Ishikawa (cell line): ENCODE measurements around the gene TRERF1.

Experiments used
- CEBPB ChIP-seq: IDR thresholded peaks from 2 replicates; pipeline ENCODE4 v1.6.1; 2012
- CREB1 ChIP-seq: IDR thresholded peaks from 2 replicates; pipeline ENCODE4 v1.6.1; 2012; ENCODE audit warnings: low read depth
- EGR1 ChIP-seq: IDR thresholded peaks from 2 replicates; pipeline ENCODE4 v1.6.1; 2012
- EP300 ChIP-seq: IDR thresholded peaks from 2 replicates; pipeline ENCODE4 v1.6.1; 2012; ENCODE audit warnings: borderline replicate concordance
- FOXM1 ChIP-seq: IDR thresholded peaks from 2 replicates; pipeline ENCODE4 v1.6.1; 2012; ENCODE audit warnings: low read depth, borderline replicate concordance
- NFIC ChIP-seq: IDR thresholded peaks from 2 replicates; pipeline ENCODE4 v1.6.1; 2012
- RAD21 ChIP-seq: IDR thresholded peaks from 2 replicates; pipeline ENCODE4 v1.6.1; 2012; ENCODE audit warnings: low read depth
- REST ChIP-seq: IDR thresholded peaks from 2 replicates; pipeline ENCODE4 v1.6.1; 2012; ENCODE audit warnings: low read depth, mild to moderate bottlenecking
- TAF1 ChIP-seq: IDR thresholded peaks from 2 replicates; pipeline ENCODE4 v1.6.1; 2012; ENCODE audit warnings: low read depth, mild to moderate bottlenecking
- TCF12 ChIP-seq: IDR thresholded peaks from 2 replicates; pipeline ENCODE4 v1.6.1; 2012; ENCODE audit warnings: low read depth
- TEAD4 ChIP-seq: IDR thresholded peaks from 2 replicates; pipeline ENCODE4 v1.6.1; 2012
- YY1 ChIP-seq: IDR thresholded peaks from 2 replicates; pipeline ENCODE4 v1.6.1; 2012; ENCODE audit warnings: low read depth
- ZBTB7A ChIP-seq: IDR thresholded peaks from 2 replicates; pipeline ENCODE4 v1.6.1; 2012; ENCODE audit warnings: low read depth
- TF ChIP-seq, protein P1 (sequence below): IDR thresholded peaks from 2 replicates; pipeline ENCODE4 v1.6.1; 2012
- TF ChIP-seq, protein P2 (sequence below): IDR thresholded peaks from 2 replicates; pipeline ENCODE4 v1.6.1; 2012

Gene TRERF1

DNA sequence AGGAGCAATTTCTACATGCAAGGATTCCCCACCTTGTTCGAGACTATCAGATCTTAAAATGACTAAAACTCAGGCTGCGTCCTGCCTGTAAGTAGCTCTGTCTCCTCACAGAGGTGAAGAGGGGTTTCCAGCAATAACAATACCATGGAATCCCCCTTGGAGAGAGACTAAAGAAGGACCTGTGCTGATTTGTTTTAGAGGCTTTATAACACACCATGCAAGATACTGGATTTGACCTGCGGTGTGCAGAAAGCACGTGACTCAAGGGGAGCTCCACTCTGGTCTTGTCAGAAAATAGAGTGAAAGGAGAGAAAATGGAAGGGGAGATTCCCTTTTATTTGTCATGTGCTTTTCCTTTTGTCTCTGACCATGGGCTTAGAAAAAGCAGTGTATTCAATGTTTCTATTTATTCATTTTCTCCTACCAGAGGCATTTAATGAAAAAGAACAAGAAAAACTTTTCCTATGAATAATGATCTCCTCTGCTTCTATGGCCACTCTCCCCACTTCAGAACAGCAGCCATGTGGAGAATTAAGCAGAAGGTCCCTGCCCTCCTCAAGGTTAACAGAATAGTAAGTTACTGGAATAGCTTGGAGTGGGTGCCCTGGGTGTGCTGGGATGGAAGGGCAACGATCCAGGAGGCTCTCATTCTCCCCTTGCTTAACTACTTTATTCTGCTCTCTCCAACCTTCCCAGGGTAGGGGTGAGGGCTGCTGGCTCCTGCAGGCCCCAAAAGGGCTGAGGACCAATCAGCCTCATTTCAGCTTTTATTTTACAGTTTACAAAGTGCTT, 214.8 kb downstream of the TRERF1 start:
- TF ChIP-seq EGR1 (no peak), CEBPB (no peak), TCF12 (no peak), TEAD4 (no peak), CREB1 (no peak), YY1 (no peak)

DNA sequence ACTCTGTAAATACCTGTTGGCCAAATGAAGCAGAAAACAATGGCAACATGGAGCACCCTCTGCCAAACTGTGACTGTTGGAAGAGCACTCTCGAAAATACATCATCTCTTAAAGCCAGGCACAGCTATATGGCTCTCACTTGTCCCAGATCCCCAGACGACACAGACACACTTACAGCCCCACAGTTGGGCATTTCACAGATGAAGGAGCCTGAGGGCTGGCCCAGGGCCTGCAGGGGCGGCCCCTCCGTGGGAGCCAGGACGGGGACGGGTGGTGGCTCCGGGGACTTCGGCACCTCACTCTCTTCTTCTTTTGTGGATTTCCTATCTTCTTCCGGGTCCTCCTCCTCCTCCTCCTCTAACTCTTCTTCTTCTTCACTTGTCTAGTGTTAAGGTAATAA, 215.7 kb downstream of the TRERF1 start:
- TF ChIP-seq CEBPB, result no peak
- TF ChIP-seq ZBTB7A, result no peak
- no peak for TF ChIP-seq TCF12
- no peak for TF ChIP-seq EP300
- no peak for TF ChIP-seq FOXM1
- no peak for TF ChIP-seq CREB1
- no peak for TF ChIP-seq REST
- TF ChIP-seq, protein P1, sequence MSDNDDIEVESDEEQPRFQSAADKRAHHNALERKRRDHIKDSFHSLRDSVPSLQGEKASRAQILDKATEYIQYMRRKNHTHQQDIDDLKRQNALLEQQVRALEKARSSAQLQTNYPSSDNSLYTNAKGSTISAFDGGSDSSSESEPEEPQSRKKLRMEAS, result no peak
- TF ChIP-seq YY1, result no peak
- TF ChIP-seq EGR1, result no peak
- TF ChIP-seq TAF1, result no peak
- TF ChIP-seq, protein P2, sequence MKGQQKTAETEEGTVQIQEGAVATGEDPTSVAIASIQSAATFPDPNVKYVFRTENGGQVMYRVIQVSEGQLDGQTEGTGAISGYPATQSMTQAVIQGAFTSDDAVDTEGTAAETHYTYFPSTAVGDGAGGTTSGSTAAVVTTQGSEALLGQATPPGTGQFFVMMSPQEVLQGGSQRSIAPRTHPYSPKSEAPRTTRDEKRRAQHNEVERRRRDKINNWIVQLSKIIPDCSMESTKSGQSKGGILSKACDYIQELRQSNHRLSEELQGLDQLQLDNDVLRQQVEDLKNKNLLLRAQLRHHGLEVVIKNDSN, result no peak
- TF ChIP-seq NFIC, result no peak
- no peak for TF ChIP-seq RAD21
- TF ChIP-seq TEAD4, result no peak

GRCh38 chr6:42232035-42232434, 219.7 kb downstream of the TRERF1 start:
- TF ChIP-seq NFIC (no peak), TCF12 (no peak), TEAD4 (no peak)

DNA sequence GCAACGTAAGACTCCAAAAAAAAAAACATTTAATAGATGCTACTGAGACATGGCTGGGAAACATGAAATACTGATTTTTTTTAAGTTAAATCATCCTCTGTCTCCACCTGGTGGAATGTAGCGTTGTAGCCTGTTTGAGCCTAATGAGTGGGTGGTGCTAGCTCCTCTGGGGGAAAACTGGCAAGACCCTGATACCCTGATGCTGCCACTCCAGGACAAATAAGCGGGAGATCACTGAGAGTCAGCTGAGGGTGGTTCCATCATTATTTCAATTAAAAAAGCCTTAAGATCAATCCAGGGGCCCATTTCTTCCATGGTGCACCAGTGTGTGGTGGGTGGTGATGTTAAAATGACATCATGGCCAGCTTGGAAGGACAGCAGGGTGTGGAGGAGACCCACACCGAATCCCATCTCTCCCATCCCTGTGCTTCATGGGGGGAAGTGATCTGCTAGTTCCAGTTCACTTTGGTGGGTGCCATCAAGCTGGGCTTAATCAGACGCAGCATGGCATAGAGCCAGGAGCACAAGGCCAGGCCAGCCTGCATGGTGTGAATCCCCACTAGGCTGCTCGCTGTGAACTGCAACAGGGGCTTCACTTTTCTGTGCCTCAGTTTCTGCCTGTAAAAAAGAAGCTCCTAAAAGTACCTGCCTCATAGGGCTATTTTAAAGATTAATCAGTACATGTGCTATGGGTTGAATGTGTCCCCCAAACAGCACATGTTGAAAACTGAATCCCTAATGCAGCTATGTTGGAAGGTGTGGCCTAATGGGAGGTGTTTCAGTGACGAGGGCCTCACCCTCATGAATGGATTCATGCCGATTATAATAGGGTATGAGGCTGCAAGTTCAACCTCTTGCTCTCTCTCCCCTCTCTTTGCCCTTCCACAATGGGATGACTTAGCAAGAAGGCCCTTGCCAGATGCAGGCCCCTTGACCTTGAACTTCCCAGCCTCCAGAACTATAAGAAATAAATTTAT, 221.1 kb downstream of the TRERF1 start:
- TF ChIP-seq YY1 (no peak), RAD21 (peak; percentile 61)

- TF ChIP-seq NFIC (peak; percentile 26; the same call in 1 of the 2 replicates), TAF1 (no peak)
These were observed 222.1 kb downstream of the TRERF1 start for GRCh38 chr6:42229506-42230119.

DNA sequence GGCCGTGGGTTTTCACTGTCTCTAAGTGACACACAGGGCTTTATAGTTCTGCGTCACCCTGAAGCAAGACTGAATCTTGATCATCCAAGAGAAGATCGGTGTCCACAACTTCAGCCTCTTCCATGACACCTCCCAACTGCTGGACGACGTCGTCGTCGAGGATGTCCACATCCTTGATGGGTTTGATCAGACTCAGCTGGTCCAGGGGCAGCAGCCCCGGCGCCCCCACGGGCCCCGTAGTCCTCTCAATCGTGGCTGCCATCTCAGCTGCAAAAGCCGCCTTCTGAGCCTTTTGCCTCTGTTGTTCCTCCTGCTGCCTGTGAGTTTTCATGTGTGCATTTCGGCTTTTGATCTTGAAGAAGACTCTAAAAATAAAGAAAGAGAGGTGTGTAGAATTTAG, 223.4 kb downstream of the TRERF1 start:
- TF ChIP-seq TCF12 (no peak), REST (no peak), EGR1 (no peak), CREB1 (no peak), RAD21 (no peak), TEAD4 (no peak), CEBPB (no peak), YY1 (no peak), EP300 (no peak), TAF1 (no peak), FOXM1 (no peak), ZBTB7A (no peak), NFIC (no peak)
- TF ChIP-seq, protein P2, result no peak
- TF ChIP-seq, protein P1, result no peak
